Left ventricle myocardium superior (tissue), 1 donor: ENCODE results near the gene CPA5. TPM values are rescaled to one million over a fixed set of nuclear protein-coding genes. Genes with fewer than 3 reads are reported as not detected.

Experiments used
- ATAC-seq: fragments of 200-7000 bp; cut with Tn5 transposase; one replicate; pipeline ENCODE4 v1.9.1; 2020; ENCODE audit warnings: mild to moderate bottlenecking, moderate library complexity
- DNase-seq: peaks from one replicate; pipeline ENCODE4 v3.0.0-alpha.2; 2020
- intact Hi-C: fragments of 100-400 bp; cut with micrococcal nuclease; formaldehyde crosslinking; loops from one replicate; pipeline ENCODE4 v1.11.0; 2022
- total RNA-seq: library from RNA; stranded (reverse); fragmentation: NEBNext Ultra II Directional; extraction: Animal tissue kit (Norgen Biotek cat#: 25700); gene quantifications from one replicate; pipeline ENCODE4 v1.2.1, GENCODE V29; 2021
- donor health status: DM: no; HTN: yes; CAD: no; lungs with severe emphysema.

The CPA5 gene
- total RNA-seq, 1 donor from 2014 or later, result not detected

DNA sequence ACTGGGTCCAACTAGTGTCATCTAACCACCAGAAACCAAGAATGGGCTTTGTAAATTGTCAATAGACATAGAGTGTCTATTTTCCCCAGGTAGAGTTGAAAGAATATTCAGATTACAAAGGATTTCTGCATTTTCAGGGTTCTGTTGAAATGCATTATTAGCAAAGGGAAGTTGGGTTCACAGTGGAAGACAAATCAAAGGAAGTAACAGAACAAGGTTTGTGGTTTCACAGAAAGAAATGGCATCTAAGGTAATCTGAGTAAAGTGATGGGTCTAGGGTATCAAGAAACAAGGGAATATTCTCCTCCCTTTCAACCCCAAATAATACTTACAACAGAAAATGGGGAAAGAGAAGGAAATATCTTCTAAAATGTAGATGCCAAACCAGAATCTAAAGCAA is 70.4 kb downstream of the CPA5 start:
- intact Hi-C loops, result no loop called here

DNA sequence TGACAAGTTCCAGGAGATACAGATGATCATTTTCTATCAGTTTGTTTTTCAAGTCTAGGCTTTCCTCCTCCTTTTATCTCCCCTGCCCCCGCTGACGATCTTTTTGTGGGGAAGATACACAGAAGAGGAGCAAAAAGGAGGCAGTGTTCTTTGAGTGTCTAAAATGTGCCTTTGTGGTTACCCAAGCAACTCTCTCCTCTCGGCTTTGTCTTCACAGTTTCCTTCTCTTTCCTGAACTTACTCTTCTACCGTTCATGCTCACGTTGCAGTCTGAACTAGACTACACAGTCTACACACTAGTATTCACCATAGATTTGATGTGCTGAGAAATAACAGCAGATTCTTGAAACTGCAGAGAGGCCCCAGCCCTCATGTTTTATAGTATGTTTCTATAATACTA is 72.6 kb downstream of the CPA5 start:
- no peak for ATAC-seq
- intact Hi-C loops, result no loop called here
- no peak for DNase-seq

More for the DNA sequence above, 70.4 kb downstream of the CPA5 start:
- ATAC-seq, result no peak
- no peak for DNase-seq

GRCh38 chr7:130418306-130418705 is 73.7 kb downstream of the CPA5 start:
- intact Hi-C loops, result no loop called here
- DNase-seq (no peak), ATAC-seq (no peak)

Other genes starting within 250 kb of the CPA5 start
- gene TMEM209, start 139.4 kb upstream of the CPA5 start, total RNA-seq, result 9.2 TPM
- gene SSMEM1, start 137.0 kb upstream of the CPA5 start, total RNA-seq, result not detected
- gene CPA2, start 78.0 kb upstream of the CPA5 start, total RNA-seq, result not detected
- gene CPA4, start 51.7 kb upstream of the CPA5 start, total RNA-seq, result 0.77 TPM
- not detected for gene CPA1, start 35.7 kb downstream of the CPA5 start, total RNA-seq
- gene CEP41, start 96.2 kb downstream of the CPA5 start, total RNA-seq, result 4.9 TPM
- gene MEST, start 147.3 kb downstream of the CPA5 start, total RNA-seq, result 4.2 TPM